ENCODE results near the gene MYH7B. TPM values are rescaled to one million over a fixed set of nuclear protein-coding genes. Genes with fewer than 3 reads are reported as not detected.

Gene MYH7B
- total and polyA plus RNA-seq, 8 donors, result 0.09 to 2.3 (median 0.37) TPM

- Histone ChIP-seq H3K9me3 (no peaks in the 10 kb centered on the region), H3K27me3 (no peaks in the 10 kb centered on the region), H3K4me1 (no peaks in the 10 kb centered on the region), H3K36me3 (no peaks in the 10 kb centered on the region), H3K4me3 (no peak overlapping the region), H3K27ac (no peak overlapping the region)
- 90 to 94% methylated on average over 5 of the region's 5 CpGs for WGBS, 2 donors
- no peak for FAIRE-seq
- no peak for DNase-seq
- no peak for ATAC-seq
- intact Hi-C loops (cut with DNase I), result no loop called here
- no peak for TF ChIP-seq CTCF (IDR thresholded peaks at IDR 0.05)
Observed at GRCh38 chr20:34964486-34964885, 8.8 kb downstream of the MYH7B start.

- Histone ChIP-seq H3K4me1 (no peaks in the 10 kb centered on the region), H3K9me3 (no peaks in the 10 kb centered on the region), H3K27me3 (no peaks in the 10 kb centered on the region), H3K4me3 (no peak overlapping the region), H3K27ac (no peak overlapping the region), H3K36me3 (no peaks in the 10 kb centered on the region)
- WGBS, 2 donors, result 92 to 94% methylated on average over 5 of the region's 5 CpGs
- no peak for TF ChIP-seq CTCF (IDR thresholded peaks at IDR 0.05)
- intact Hi-C loops (cut with DNase I), result no loop called here
- DNase-seq, result no peak
- FAIRE-seq, result no peak
- no peak for ATAC-seq
Observed at GRCh38 chr20:34965051-34965450, 9.4 kb downstream of the MYH7B start.

- DNase-seq (no peak), ATAC-seq (no peak), FAIRE-seq (no peak)
- no peaks in the 10 kb centered on the region for H3K9me3 ChIP-seq
- H3K27ac ChIP-seq, result no peak overlapping the region
- intact Hi-C loops (cut with DNase I), result no loop called here
- TF ChIP-seq CTCF (IDR thresholded peaks at IDR 0.05), result no peak
- H3K4me1 ChIP-seq, result no peaks in the 10 kb centered on the region
- WGBS, 2 donors, result 80% methylated on average over 5 of the region's 5 CpGs
- no peaks in the 10 kb centered on the region for H3K27me3 ChIP-seq
- no peak overlapping the region for H3K4me3 ChIP-seq
- H3K36me3 ChIP-seq, result no peaks in the 10 kb centered on the region
Observed at GRCh38 chr20:34967421-34967820, 11.8 kb downstream of the MYH7B start.

- ATAC-seq (no peak), FAIRE-seq (no peak), DNase-seq (no peak)
- intact Hi-C loops (cut with DNase I), result no loop called here
- 77 to 78% methylated on average over 7 of the region's 7 CpGs for WGBS, 2 donors
- no peaks in the 10 kb centered on the region for H3K27me3 ChIP-seq
- no peak overlapping the region for H3K27ac ChIP-seq
- no peak for TF ChIP-seq CTCF (IDR thresholded peaks at IDR 0.05)
- no peaks in the 10 kb centered on the region for H3K36me3 ChIP-seq
- no peaks in the 10 kb centered on the region for H3K4me1 ChIP-seq
- no peaks in the 10 kb centered on the region for H3K9me3 ChIP-seq
- no peak overlapping the region for H3K4me3 ChIP-seq
Observed at GRCh38 chr20:34968042-34968775, 12.5 kb downstream of the MYH7B start.

GRCh38 chr20:34970193-34970840 is 14.6 kb downstream of the MYH7B start:
- FAIRE-seq (no peak), ATAC-seq (no peak), DNase-seq (no peak)
- TF ChIP-seq CTCF (IDR thresholded peaks at IDR 0.05), result no peak
- no peak overlapping the region for H3K4me3 ChIP-seq
- no peaks in the 10 kb centered on the region for H3K27me3 ChIP-seq
- H3K9me3 ChIP-seq, result no peaks in the 10 kb centered on the region
- H3K4me1 ChIP-seq, result no peaks in the 10 kb centered on the region
- H3K27ac ChIP-seq, result no peak overlapping the region
- 89 to 92% methylated on average over 7 of the region's 7 CpGs for WGBS, 2 donors
- no peaks in the 10 kb centered on the region for H3K36me3 ChIP-seq
- intact Hi-C loops (cut with DNase I), result no loop called here

Data from pancreas (tissue), 10 donors.